Transverse colon (tissue), 4 donors: Measurements from ENCODE around the gene PDE10A. TPM values are rescaled to one million over a fixed set of nuclear protein-coding genes. Genes with fewer than 3 reads are reported as not detected.

Source experiments
- DNase-seq: peaks from one replicate; pipeline ENCODE4 v3.0.0-alpha.2; 2019
- H3K27ac ChIP-seq, 4 donors: fragments of 200-600 bp; sonication (generic); 2 replicates each; pipeline ENCODE4 v1.5.1; 2016 to 2018; ENCODE audit warnings: inconsistent platforms in 4 of 4
- H3K27me3 ChIP-seq: fragments of 200-600 bp; sonication (generic); 2 replicates; pipeline ENCODE4 v1.5.1; 2017; ENCODE audit warnings: inconsistent platforms
- H3K36me3 ChIP-seq, 4 donors: fragments of 200-600 bp; sonication (generic); 2 replicates each; pipeline ENCODE4 v1.5.1; 2017 to 2019; ENCODE audit warnings: inconsistent platforms in 4 of 4
- H3K4me1 ChIP-seq, 4 donors: fragments of 200-600 bp; sonication (generic); 2 replicates each; pipeline ENCODE4 v1.5.1; 2017 to 2020; ENCODE audit warnings: inconsistent platforms in 4 of 4
- H3K4me3 ChIP-seq, 4 donors: fragments of 200-600 bp; sonication (generic); 1 replicate in 1 of 4; 2 replicates in 3 of 4; pipeline versions ENCODE4 v1.5.1 to v1.6.1; 2017 to 2019; ENCODE audit warnings: inconsistent platforms in 4 of 4
- H3K9me3 ChIP-seq, 2 donors: fragments of 200-600 bp; sonication (generic); 2 replicates each; pipeline ENCODE4 v1.5.1; 2017 to 2019; ENCODE audit warnings: inconsistent platforms in 2 of 2
- EP300 ChIP-seq: sonication (generic); formaldehyde crosslinking; IDR thresholded peaks from one replicate; pipeline ENCODE4 v1.6.1; 2017; ENCODE audit warnings: antibody characterized with exemption, low read depth
- POLR2A ChIP-seq: fragments of 450-650 bp; IDR thresholded peaks from one replicate; pipeline ENCODE4 v1.6.1; 2016; ENCODE audit warnings: antibody characterized with exemption, mild to moderate bottlenecking, moderate library complexity
- POLR2AphosphoS5 ChIP-seq, 3 donors: sonication (generic); formaldehyde crosslinking; IDR thresholded peaks; one replicate each; pipeline ENCODE4 v1.6.1; 2016; ENCODE audit warnings: antibody characterized with exemption in 3 of 3
- WGBS, 2 donors: methylation state at CpG; one replicate each; pipeline ENCODE4 v1.1.5; 2018; ENCODE audit warnings: low coverage in 1 of 2; 5-methylcytosine and 5-hydroxymethylcytosine counted together
- in situ Hi-C, 4 donors: fragments of 200-750 bp; cut with MboI; loops; one replicate each; pipeline versions ENCODE4 v1.15.0 to v1.15.1; 2017; ENCODE audit warnings: low sequenced_read_pairs in 3 of 4, low pct_ligation_motif_present in 1 of 4, low pct_unique_long_range_greater_than_20kb in 1 of 4
- intact Hi-C: fragments of 100-400 bp; cut with DNase I; formaldehyde crosslinking; loops from one replicate; pipeline ENCODE4 v1.15.1; 2023; ENCODE audit warnings: low total_unique reads
- total RNA-seq, 4 donors: library from RNA; depleted of rRNA; stranded (reverse); fragments of >200 nt; gene quantifications; one replicate each; pipeline ENCODE4 v1.1.0, GENCODE V29; 2016
- TF ChIP-seq, protein P1 (sequence below), 5 experiments: fragments of 200-600 bp in 3 of 5; fragments of 450-650 bp in 2 of 5; sonication (generic) in 3 of 5; IDR thresholded peaks; 1 replicate in 2 of 5; 2 replicates in 3 of 5; pipeline ENCODE4 v1.5.1; 2016 to 2017; ENCODE audit warnings: antibody characterized with exemption in 5 of 5, inconsistent platforms in 3 of 5, mild to moderate bottlenecking in 2 of 5, moderate library complexity in 1 of 5

Gene PDE10A
- total RNA-seq, 4 donors from 2014 or later, result 1.4 to 15.3 (median 4.3) TPM

DNA sequence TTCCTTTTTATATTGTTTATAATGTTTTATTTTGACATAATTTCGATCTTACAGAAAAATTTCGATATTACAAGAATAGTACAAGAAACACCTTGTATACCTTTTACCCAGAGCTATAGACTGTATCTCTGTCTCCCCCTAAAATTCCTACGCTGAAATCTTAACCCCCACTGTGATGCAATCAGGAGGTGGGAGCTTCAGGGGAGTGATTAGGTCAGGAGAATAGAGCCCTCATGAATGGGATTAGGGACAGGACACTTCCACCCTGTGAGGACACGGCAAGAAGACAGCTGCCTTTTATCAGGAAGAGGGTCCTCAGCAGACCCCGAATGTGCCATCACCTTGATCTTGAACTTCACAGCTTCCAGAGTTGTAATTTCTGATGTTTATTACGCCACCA is 204.9 kb downstream of the PDE10A start:
- in situ Hi-C loops, result no loop called here
- Histone ChIP-seq H3K4me1 (no peaks in the 10 kb centered on the region), H3K27me3 (no peaks in the 10 kb centered on the region), H3K9me3 (peaks cover 0 to under 1% of the 10 kb centered on the region in 2 donors), H3K27ac (no peak overlapping the region), H3K36me3 (no peaks in the 10 kb centered on the region), H3K4me3 (no peak overlapping the region)
- no peak for DNase-seq
- no peak for TF ChIP-seq POLR2A
- no peak for TF ChIP-seq EP300
- TF ChIP-seq POLR2AphosphoS5 (IDR thresholded peaks at IDR 0.05), result no peak
- TF ChIP-seq, protein P1, sequence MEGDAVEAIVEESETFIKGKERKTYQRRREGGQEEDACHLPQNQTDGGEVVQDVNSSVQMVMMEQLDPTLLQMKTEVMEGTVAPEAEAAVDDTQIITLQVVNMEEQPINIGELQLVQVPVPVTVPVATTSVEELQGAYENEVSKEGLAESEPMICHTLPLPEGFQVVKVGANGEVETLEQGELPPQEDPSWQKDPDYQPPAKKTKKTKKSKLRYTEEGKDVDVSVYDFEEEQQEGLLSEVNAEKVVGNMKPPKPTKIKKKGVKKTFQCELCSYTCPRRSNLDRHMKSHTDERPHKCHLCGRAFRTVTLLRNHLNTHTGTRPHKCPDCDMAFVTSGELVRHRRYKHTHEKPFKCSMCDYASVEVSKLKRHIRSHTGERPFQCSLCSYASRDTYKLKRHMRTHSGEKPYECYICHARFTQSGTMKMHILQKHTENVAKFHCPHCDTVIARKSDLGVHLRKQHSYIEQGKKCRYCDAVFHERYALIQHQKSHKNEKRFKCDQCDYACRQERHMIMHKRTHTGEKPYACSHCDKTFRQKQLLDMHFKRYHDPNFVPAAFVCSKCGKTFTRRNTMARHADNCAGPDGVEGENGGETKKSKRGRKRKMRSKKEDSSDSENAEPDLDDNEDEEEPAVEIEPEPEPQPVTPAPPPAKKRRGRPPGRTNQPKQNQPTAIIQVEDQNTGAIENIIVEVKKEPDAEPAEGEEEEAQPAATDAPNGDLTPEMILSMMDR (IDR thresholded peaks at IDR 0.05), result no peak
- intact Hi-C loops, result no loop called here
- 61 to 75% methylated on average over 4 to 6 of the region's 6 CpGs for WGBS, 2 donors

DNA sequence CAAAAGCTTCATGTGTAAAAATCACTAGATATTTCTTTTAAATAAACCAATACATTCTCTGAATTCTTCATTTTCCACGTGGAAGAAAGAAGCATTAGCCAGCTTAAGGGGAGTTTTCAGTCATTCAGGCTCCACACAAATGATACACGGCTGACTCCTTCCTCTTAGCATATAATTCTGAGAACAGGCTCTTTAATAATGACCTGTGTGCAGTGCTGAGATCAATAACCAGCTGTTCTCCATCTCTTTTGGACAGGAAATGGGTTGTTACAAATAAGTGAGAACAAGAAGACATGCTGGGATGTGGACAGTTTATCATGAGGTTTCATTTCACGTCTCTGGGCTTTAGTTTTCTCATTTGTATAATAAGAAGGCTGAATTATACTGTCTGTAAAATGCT is 206.8 kb downstream of the PDE10A start:
- Histone ChIP-seq H3K4me3 (no peak overlapping the region), H3K36me3 (no peaks in the 10 kb centered on the region), H3K27me3 (no peaks in the 10 kb centered on the region), H3K4me1 (no peaks in the 10 kb centered on the region), H3K27ac (no peak overlapping the region), H3K9me3 (no peaks in the 10 kb centered on the region)
- intact Hi-C loops (no loop called here), in situ Hi-C loops (no loop called here)
- TF ChIP-seq POLR2A (no peak), POLR2AphosphoS5 (IDR thresholded peaks at IDR 0.05) (no peak), EP300 (no peak)
- TF ChIP-seq, protein P1 (IDR thresholded peaks at IDR 0.05), result no peak
- no peak for DNase-seq
- 18 to 31% methylated on average over 3 of the region's 3 CpGs for WGBS, 2 donors

- no peaks in the 10 kb centered on the region for H3K36me3 ChIP-seq
- H3K4me1 ChIP-seq, result no peaks in the 10 kb centered on the region
- no peaks in the 10 kb centered on the region for H3K9me3 ChIP-seq
- 61 to 72% methylated on average over 3 of the region's 3 CpGs for WGBS, 2 donors
- no peak for DNase-seq
- intact Hi-C loops, result no loop called here
- no peaks in the 10 kb centered on the region for H3K27me3 ChIP-seq
- in situ Hi-C loops, result no loop called here
- no peak overlapping the region for H3K4me3 ChIP-seq
- no peak for TF ChIP-seq POLR2A
- no peak for TF ChIP-seq POLR2AphosphoS5 (IDR thresholded peaks at IDR 0.05)
- TF ChIP-seq, protein P1 (IDR thresholded peaks at IDR 0.05), result no peak
- no peak for TF ChIP-seq EP300
- no peak overlapping the region for H3K27ac ChIP-seq
These were observed 207.6 kb downstream of the PDE10A start for GRCh38 chr6:165455488-165455887.

GRCh38 chr6:165453395-165453794 is 209.6 kb downstream of the PDE10A start:
- DNase-seq, result no peak
- Histone ChIP-seq H3K4me3 (no peak overlapping the region), H3K27ac (no peak overlapping the region), H3K9me3 (no peaks in the 10 kb centered on the region), H3K27me3 (no peaks in the 10 kb centered on the region), H3K4me1 (no peaks in the 10 kb centered on the region), H3K36me3 (no peaks in the 10 kb centered on the region)
- intact Hi-C loops, result no loop called here
- no peak for TF ChIP-seq EP300
- no peak for TF ChIP-seq POLR2A
- no peak for TF ChIP-seq POLR2AphosphoS5 (IDR thresholded peaks at IDR 0.05)
- 67% methylated on average over 1 of the region's 2 CpGs; no CpG with 5 or more reads in 1 of the 2 donors for WGBS, 2 donors
- in situ Hi-C loops, result no loop called here

GRCh38 chr6:165451838-165452237 is 211.2 kb downstream of the PDE10A start:
- Histone ChIP-seq H3K27me3 (no peaks in the 10 kb centered on the region), H3K4me1 (no peaks in the 10 kb centered on the region), H3K27ac (no peak overlapping the region), H3K9me3 (no peaks in the 10 kb centered on the region), H3K4me3 (no peak overlapping the region), H3K36me3 (no peaks in the 10 kb centered on the region)
- WGBS, 2 donors, result 84% methylated on average over 2 of the region's 2 CpGs; no CpG with 5 or more reads in 1 of the 2 donors
- in situ Hi-C loops (no loop called here), intact Hi-C loops (no loop called here)
- DNase-seq, result no peak
- TF ChIP-seq POLR2A, result no peak
- TF ChIP-seq EP300, result no peak
- TF ChIP-seq, protein P1 (IDR thresholded peaks at IDR 0.05), result no peak
